Smooth muscle cell (in vitro differentiated cells): ENCODE data around the gene NEO1. TPM values are rescaled to one million over a fixed set of nuclear protein-coding genes. Genes with fewer than 3 reads are reported as not detected.

Source experiments
- DNase-seq: peaks from one replicate; lab custom pipeline; 2025; ENCODE audit not compliant: unreplicated experiment; lab: John Stamatoyannopoulos, UW
- H2AFZ ChIP-seq: fragments of 200-600 bp; sonication (generic); 2 replicates; pipeline ENCODE4 v1.6.0; 2016; ENCODE audit warnings: antibody characterized with exemption, low read depth, mild to moderate bottlenecking
- H3F3A ChIP-seq: fragments of 200-600 bp; sonication (generic); 2 replicates; pipeline ENCODE4 v1.6.0; 2017; ENCODE audit warnings: antibody characterized with exemption, low read depth
- H3K27ac ChIP-seq: fragments of 200-600 bp; sonication (generic); 2 replicates; pipeline ENCODE4 v1.5.1; 2016; ENCODE audit warnings: low read depth, mild to moderate bottlenecking
- H3K27me3 ChIP-seq: fragments of 200-600 bp; sonication (generic); 2 replicates; pipeline ENCODE4 v1.6.1; 2016; ENCODE audit warnings: low read depth, mild to moderate bottlenecking
- H3K36me3 ChIP-seq: fragments of 200-600 bp; sonication (generic); 2 replicates; pipeline ENCODE4 v1.5.1; 2016; ENCODE audit warnings: low read depth
- H3K4me1 ChIP-seq: fragments of 200-600 bp; sonication (generic); 2 replicates; pipeline ENCODE4 v1.5.1; 2016; ENCODE audit warnings: low read depth
- H3K4me2 ChIP-seq: fragments of 200-600 bp; sonication (generic); 2 replicates; pipeline ENCODE4 v1.6.0; 2016; ENCODE audit warnings: mild to moderate bottlenecking
- H3K4me3 ChIP-seq: fragments of 200-600 bp; sonication (generic); 2 replicates; pipeline ENCODE4 v1.5.1; 2016; ENCODE audit warnings: mild to moderate bottlenecking
- H3K79me2 ChIP-seq: fragments of 200-600 bp; sonication (generic); 2 replicates; pipeline ENCODE4 v1.6.0; 2016; ENCODE audit warnings: low read depth, mild to moderate bottlenecking
- H3K9ac ChIP-seq: fragments of 200-600 bp; sonication (generic); 2 replicates; pipeline ENCODE4 v1.6.0; 2016; ENCODE audit warnings: low read depth
- H3K9me3 ChIP-seq: fragments of 200-600 bp; sonication (generic); replicated peaks from 2 replicates; pipeline ENCODE4 v1.5.1; 2016; ENCODE audit warnings: low read depth
- H4K20me1 ChIP-seq: fragments of 200-600 bp; sonication (generic); 2 replicates; pipeline ENCODE4 v1.6.0; 2016; ENCODE audit warnings: low read depth
- WGBS: methylation state at CpG from one replicate; pipeline ENCODE4 v1.1.7; 2016; ENCODE audit warnings: low lambda C conversion rate; 5-methylcytosine and 5-hydroxymethylcytosine counted together
- polyA plus RNA-seq: library from polyadenylated mRNA; unstranded; fragments of >200 nt; fragmentation: Nextera tagmentation; extraction: Ambion mirVana; gene quantifications from 2 replicates; pipeline ENCODE4 v1.2.1, GENCODE V29; 2016
- total RNA-seq: library from RNA; depleted of rRNA; stranded (reverse); fragments of >200 nt; gene quantifications from 2 replicates; pipeline ENCODE4 v1.2.3, GENCODE V29; 2014
- TF ChIP-seq, protein P1 (sequence below): fragments of 200-600 bp; sonication (generic); IDR thresholded peaks from 2 replicates; pipeline ENCODE4 v1.5.1; 2017; ENCODE audit warnings: borderline replicate concordance, mild to moderate bottlenecking, antibody characterized with exemption; ENCODE audit not compliant: insufficient read depth, poor library complexity, severe bottlenecking

The NEO1 gene, protein sequence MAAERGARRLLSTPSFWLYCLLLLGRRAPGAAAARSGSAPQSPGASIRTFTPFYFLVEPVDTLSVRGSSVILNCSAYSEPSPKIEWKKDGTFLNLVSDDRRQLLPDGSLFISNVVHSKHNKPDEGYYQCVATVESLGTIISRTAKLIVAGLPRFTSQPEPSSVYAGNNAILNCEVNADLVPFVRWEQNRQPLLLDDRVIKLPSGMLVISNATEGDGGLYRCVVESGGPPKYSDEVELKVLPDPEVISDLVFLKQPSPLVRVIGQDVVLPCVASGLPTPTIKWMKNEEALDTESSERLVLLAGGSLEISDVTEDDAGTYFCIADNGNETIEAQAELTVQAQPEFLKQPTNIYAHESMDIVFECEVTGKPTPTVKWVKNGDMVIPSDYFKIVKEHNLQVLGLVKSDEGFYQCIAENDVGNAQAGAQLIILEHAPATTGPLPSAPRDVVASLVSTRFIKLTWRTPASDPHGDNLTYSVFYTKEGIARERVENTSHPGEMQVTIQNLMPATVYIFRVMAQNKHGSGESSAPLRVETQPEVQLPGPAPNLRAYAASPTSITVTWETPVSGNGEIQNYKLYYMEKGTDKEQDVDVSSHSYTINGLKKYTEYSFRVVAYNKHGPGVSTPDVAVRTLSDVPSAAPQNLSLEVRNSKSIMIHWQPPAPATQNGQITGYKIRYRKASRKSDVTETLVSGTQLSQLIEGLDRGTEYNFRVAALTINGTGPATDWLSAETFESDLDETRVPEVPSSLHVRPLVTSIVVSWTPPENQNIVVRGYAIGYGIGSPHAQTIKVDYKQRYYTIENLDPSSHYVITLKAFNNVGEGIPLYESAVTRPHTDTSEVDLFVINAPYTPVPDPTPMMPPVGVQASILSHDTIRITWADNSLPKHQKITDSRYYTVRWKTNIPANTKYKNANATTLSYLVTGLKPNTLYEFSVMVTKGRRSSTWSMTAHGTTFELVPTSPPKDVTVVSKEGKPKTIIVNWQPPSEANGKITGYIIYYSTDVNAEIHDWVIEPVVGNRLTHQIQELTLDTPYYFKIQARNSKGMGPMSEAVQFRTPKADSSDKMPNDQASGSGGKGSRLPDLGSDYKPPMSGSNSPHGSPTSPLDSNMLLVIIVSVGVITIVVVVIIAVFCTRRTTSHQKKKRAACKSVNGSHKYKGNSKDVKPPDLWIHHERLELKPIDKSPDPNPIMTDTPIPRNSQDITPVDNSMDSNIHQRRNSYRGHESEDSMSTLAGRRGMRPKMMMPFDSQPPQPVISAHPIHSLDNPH (N-terminal part only)
- 20.9 and 21.8 TPM in 2 replicates for total RNA-seq
- 4.9 and 7.1 TPM in 2 replicates for polyA plus RNA-seq

DNA sequence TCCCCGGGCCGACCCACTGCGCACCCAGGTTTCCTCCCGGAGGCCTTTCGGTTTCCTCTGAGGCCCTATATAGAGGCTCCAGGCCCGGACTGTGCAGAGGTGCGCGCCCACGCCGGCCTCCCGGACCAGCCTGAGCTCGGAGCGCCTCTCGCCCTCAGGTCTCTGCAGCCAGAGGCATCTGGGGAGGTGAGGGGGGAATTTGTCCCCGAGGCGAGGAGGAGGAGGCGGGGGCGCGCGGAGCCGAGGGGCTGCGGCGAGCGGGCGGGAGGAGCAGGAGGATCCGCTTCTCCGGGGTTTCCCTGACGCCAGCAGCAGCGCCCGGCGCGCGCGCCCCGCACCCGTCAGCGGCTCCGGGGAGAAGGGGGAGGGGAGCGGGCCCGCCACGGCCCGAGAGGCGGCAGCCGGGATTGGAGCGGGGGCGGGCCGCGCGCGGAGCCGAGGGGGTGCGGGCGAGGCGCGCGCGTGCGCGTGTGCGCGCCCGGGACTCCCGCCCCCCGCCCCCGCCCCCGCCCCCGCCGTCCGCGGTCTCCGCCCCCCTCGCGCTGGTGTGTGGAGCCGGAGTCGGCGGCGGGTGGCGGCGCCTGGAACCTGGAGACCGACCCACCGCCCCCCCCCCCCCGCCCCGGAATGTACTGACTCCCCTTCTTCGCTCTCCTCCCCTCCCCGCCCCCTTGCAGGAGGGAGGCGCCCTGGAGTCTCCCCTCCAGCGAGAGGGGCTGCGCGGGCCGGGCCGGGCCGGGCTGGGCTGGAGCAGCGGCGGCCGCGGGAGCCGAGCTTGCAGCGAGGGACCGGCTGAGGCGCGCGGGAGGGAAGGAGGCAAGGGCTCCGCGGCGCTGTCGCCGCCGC lies at the start of gene NEO1:
Gene NEO1, plus strand, starts transcription at position 657 of the 846 bp plus-strand sequence. CDS start 213 bp downstream, outside the sequence.
- Histone ChIP-seq H3K27me3 (peaks cover 50% of the 10 kb centered on the region), H3K4me1 (peaks cover 22% of the 10 kb centered on the region)
- under 1% methylated on average over 27 of the region's 108 CpGs for WGBS

DNA sequence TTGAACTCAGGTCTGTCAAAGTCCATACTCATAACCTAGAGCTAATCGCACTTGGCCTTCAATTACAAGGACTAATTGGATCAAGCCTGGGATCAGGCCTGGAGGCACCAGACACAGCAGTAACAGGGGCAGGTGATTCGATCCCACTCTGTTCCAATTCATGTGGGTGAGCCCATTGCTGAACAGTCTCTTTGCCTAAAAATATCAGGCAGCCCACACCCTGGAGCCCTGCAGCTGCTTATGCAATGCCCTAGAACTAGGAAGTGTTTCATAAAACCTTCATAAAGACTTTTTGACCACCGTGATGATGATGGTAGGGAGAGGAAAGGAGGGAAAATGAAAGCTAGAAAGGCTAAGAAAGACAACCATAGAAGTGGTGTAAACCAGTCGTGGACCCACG lies 47.8 kb upstream of the NEO1 start:
- Histone ChIP-seq H3K4me3 (no peak overlapping the region), H3K4me1 (peaks cover 4% of the 10 kb centered on the region), H3K27ac (no peak overlapping the region), H3K4me2 (no peak overlapping the region), H2AFZ (no peak overlapping the region), H3K79me2 (no peaks in the 10 kb centered on the region), H3F3A (no peaks in the 10 kb centered on the region), H3K9me3 (no peaks in the 10 kb centered on the region), H3K9ac (no peak overlapping the region), H4K20me1 (no peaks in the 10 kb centered on the region), H3K36me3 (no peaks in the 10 kb centered on the region), H3K27me3 (peaks cover 13% of the 10 kb centered on the region)
- WGBS, result 85% methylated on average over 5 of the region's 5 CpGs
- TF ChIP-seq, protein P1, sequence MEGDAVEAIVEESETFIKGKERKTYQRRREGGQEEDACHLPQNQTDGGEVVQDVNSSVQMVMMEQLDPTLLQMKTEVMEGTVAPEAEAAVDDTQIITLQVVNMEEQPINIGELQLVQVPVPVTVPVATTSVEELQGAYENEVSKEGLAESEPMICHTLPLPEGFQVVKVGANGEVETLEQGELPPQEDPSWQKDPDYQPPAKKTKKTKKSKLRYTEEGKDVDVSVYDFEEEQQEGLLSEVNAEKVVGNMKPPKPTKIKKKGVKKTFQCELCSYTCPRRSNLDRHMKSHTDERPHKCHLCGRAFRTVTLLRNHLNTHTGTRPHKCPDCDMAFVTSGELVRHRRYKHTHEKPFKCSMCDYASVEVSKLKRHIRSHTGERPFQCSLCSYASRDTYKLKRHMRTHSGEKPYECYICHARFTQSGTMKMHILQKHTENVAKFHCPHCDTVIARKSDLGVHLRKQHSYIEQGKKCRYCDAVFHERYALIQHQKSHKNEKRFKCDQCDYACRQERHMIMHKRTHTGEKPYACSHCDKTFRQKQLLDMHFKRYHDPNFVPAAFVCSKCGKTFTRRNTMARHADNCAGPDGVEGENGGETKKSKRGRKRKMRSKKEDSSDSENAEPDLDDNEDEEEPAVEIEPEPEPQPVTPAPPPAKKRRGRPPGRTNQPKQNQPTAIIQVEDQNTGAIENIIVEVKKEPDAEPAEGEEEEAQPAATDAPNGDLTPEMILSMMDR, result no peak
- no peak for DNase-seq

More for the DNA sequence above, at the start of gene NEO1:
- peak; percentile 79 for DNase-seq
- H3K9ac ChIP-seq, result peak within 1 kb of the TSS; percentile 53
- no peak within 1 kb of the TSS for H3K27ac ChIP-seq
- peak within 1 kb of the TSS; percentile 88 for H2AFZ ChIP-seq
- no peaks in the 10 kb centered on the region for H3K79me2 ChIP-seq
- H3F3A ChIP-seq, result peaks cover 8% of the 10 kb centered on the region
- H3K4me2 ChIP-seq, result peak within 1 kb of the TSS; percentile 97
- TF ChIP-seq, protein P1, result no peak
- peaks cover 35% of the 10 kb centered on the region for H4K20me1 ChIP-seq
- peak within 1 kb of the TSS; percentile 94 for H3K4me3 ChIP-seq
- no peaks in the 10 kb centered on the region for H3K9me3 ChIP-seq
- no peaks in the 10 kb centered on the region for H3K36me3 ChIP-seq

DNA sequence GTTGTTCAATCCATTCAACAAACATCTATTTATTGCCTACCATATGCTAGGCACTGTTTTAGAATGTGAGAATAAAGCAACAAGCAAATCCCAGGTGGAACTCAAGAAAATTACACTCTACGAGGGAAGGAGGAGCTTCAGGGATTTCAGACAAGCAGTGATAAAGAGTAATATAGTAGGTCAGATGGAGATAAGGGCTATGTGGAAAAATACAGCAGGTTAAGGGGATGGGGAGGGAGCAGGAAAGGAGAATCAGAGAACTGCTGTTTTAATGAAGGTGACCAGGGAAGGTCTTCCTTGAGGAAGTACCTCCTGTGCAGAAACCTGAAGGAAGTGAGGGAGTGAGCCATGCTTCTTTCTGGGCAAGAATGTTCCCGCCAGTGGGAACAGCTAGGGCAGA lies 47.2 kb upstream of the NEO1 start:
- Histone ChIP-seq H3K36me3 (no peaks in the 10 kb centered on the region), H3K79me2 (no peaks in the 10 kb centered on the region), H3K9me3 (no peaks in the 10 kb centered on the region), H3K4me2 (no peak overlapping the region), H2AFZ (no peak overlapping the region), H3K4me3 (no peak overlapping the region), H3F3A (no peaks in the 10 kb centered on the region), H3K9ac (no peak overlapping the region), H3K27me3 (peaks cover 13% of the 10 kb centered on the region), H3K27ac (no peak overlapping the region), H3K4me1 (peaks cover 4% of the 10 kb centered on the region), H4K20me1 (no peaks in the 10 kb centered on the region)
- no peak for DNase-seq
- TF ChIP-seq, protein P1, result no peak
- 84% methylated on average over 2 of the region's 2 CpGs for WGBS
